Kidney (tissue), 14 donors: Measurements from ENCODE around the gene RAE1. TPM values are rescaled to one million over a fixed set of nuclear protein-coding genes. Genes with fewer than 3 reads are reported as not detected.

Source experiments
- DNase-seq, 5 donors: peaks; one replicate each; pipeline ENCODE4 v3.0.0-alpha.2; 2013 to 2020
- FAIRE-seq: peaks from 2 replicates; lab custom pipeline; 2012; peaks lifted over from hg19 to GRCh38; lab: Jason Lieb, UNC
- H3K27ac ChIP-seq, 2 donors: one replicate each; pipeline ENCODE4 v1.7.0; 2013; ENCODE audit warnings: low read depth in 2 of 2, low read length in 2 of 2, inconsistent platforms in 1 of 2
- H3K27me3 ChIP-seq: one replicate; pipeline ENCODE4 v1.7.1; 2013; ENCODE audit warnings: low read length, inconsistent platforms; ENCODE audit not compliant: control insufficient read depth, insufficient read depth
- H3K36me3 ChIP-seq, 3 donors: one replicate each; pipeline versions ENCODE4 v1.7.0 to v1.7.1; 2013; ENCODE audit warnings: low read length in 3 of 3, control low read depth in 1 of 3, inconsistent platforms in 1 of 3; ENCODE audit not compliant: insufficient read depth in 3 of 3, control insufficient read depth in 2 of 3
- H3K4me1 ChIP-seq, 3 donors: one replicate each; pipeline versions ENCODE4 v1.7.0 to v1.7.1; 2013; ENCODE audit warnings: low read length in 3 of 3, inconsistent platforms in 1 of 3, low read depth in 1 of 3; ENCODE audit not compliant: control insufficient read depth in 2 of 3, insufficient read depth in 2 of 3
- H3K4me3 ChIP-seq, 3 donors: one replicate each; pipeline versions ENCODE4 v1.7.0 to v1.8.1; 2013; ENCODE audit warnings: low read length in 3 of 3, control low read depth in 1 of 3, inconsistent platforms in 1 of 3
- H3K9ac ChIP-seq, 3 donors: one replicate each; pipeline versions ENCODE4 v1.7.0 to v1.7.1; 2013; ENCODE audit warnings: low read length in 3 of 3, control low read depth in 1 of 3, inconsistent platforms in 1 of 3
- H3K9me3 ChIP-seq, 3 donors: one replicate each; pipeline versions ENCODE4 v1.7.0 to v1.7.1; 2013; ENCODE audit warnings: low read length in 3 of 3, control low read depth in 1 of 3, inconsistent platforms in 1 of 3; ENCODE audit not compliant: control insufficient read depth in 2 of 3, insufficient read depth in 1 of 3
- intact Hi-C: fragments of 100-400 bp; cut with DNase I; formaldehyde crosslinking; loops from one replicate; pipeline ENCODE4 v1.11.1; 2022
- polyA plus RNA-seq: library from polyadenylated mRNA; stranded (reverse); fragments of 350-450 nt; fragmentation: Illumina TruSeq; extraction: RNeasy Lipid Tissue Mini Kit (QIAGEN cat#74804); gene quantifications from one replicate; pipeline ENCODE4 v1.2.3, GENCODE V29; 2014; ENCODE audit warnings: low read depth, low replicate concordance; ENCODE audit not compliant: insufficient read depth
- total RNA-seq: library from RNA; stranded (reverse); fragmentation: NEBNext Ultra II Directional; extraction: Animal tissue kit (Norgen Biotek cat#: 25700); gene quantifications from one replicate; pipeline ENCODE4 v1.2.1, GENCODE V29; 2021
- TF ChIP-seq, protein P1 (sequence below): IDR thresholded peaks from 3 replicates; pipeline ENCODE4 v1.5.1; 2012; ENCODE audit warnings: mild to moderate bottlenecking, moderate library complexity, borderline replicate concordance; ENCODE audit not compliant: insufficient read depth; ENCODE audit errors: extremely low read depth
- donor health status: control.
- donor health status: control.
- donor health status: control.
- donor health status: control.
- donor health status: control.
- donor health status: DM: yes; HTN: yes; CAD: no.
- donor health status: Normal renal cell carcinoma (clear cell type).

The RAE1 gene
- total and polyA plus RNA-seq, 2 donors from 2014 or later: 19.5 to 26.3 TPM

DNA sequence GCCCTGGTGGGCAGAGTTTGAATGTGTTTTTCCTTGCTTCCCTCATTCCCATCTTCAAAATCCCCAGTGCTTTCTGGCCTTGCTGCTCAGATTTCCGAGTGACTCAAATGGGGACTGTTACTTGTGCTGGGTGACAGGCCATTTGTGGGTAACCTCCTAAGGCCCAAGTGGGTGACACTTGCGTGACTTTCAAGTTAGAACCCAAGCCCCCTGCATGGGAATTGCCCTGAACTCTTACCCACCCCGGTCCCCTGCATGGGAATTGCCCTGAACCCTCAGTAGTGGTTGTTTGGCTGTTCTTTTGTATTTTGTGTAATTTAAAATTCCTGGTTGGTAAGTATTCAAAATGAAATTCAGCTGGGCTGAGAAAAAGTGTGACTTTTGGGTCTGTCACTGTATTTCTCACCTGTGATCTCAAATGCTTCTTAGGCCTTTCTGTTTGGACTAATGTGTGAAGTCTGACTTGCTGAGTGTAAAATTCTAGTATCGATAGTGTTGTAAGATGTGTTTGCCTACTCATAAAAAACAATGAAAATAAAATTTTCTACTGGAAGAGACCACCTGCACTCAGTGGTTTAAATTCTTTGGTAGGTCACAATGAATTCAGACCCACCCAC lies 27.7 kb downstream of the RAE1 start:
- DNase-seq (no peak), FAIRE-seq (no peak)
- Histone ChIP-seq H3K27me3 (no peaks in the 10 kb centered on the region), H3K36me3 (peaks cover 2 to 39% (median 8%) of the 10 kb centered on the region in 3 donors), H3K9ac (no peak overlapping the region), H3K4me3 (no peak overlapping the region), H3K27ac (no peak overlapping the region), H3K4me1 (no peaks in the 10 kb centered on the region), H3K9me3 (no peaks in the 10 kb centered on the region)
- intact Hi-C loops: loop anchor here (5.0 kb wide), 1 partner anchor 114 kb away; no protein-coding TSS in a partner anchor
- TF ChIP-seq, protein P1, sequence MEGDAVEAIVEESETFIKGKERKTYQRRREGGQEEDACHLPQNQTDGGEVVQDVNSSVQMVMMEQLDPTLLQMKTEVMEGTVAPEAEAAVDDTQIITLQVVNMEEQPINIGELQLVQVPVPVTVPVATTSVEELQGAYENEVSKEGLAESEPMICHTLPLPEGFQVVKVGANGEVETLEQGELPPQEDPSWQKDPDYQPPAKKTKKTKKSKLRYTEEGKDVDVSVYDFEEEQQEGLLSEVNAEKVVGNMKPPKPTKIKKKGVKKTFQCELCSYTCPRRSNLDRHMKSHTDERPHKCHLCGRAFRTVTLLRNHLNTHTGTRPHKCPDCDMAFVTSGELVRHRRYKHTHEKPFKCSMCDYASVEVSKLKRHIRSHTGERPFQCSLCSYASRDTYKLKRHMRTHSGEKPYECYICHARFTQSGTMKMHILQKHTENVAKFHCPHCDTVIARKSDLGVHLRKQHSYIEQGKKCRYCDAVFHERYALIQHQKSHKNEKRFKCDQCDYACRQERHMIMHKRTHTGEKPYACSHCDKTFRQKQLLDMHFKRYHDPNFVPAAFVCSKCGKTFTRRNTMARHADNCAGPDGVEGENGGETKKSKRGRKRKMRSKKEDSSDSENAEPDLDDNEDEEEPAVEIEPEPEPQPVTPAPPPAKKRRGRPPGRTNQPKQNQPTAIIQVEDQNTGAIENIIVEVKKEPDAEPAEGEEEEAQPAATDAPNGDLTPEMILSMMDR: no peak

DNA sequence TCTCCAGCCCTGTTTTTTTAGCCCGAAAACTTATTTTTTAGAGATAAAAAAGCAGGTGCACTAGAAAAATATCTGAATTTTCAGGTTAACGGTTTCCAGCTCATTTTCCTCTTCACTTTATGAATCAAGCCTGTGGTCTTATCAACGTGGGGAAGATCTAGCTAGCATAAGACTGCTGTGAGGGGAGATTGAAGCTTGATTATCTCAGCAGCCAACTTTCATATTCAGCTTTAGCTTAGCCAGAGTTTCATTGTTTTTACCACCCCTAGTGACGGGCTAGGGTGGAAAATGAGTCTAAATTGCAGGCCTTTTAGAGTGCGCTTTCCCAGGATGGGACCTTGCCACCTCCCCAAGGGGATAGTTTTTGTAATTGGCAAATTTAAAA lies 28.2 kb downstream of the RAE1 start:
- Histone ChIP-seq H3K27ac (no peak overlapping the region), H3K4me3 (no peak overlapping the region), H3K4me1 (no peaks in the 10 kb centered on the region), H3K36me3 (peaks cover 2 to 37% (median 6%) of the 10 kb centered on the region in 3 donors), H3K27me3 (no peaks in the 10 kb centered on the region), H3K9ac (no peak overlapping the region), H3K9me3 (no peaks in the 10 kb centered on the region)
- intact Hi-C loops: loop anchor here (5.0 kb wide), 1 partner anchor 113 kb away; no protein-coding TSS in a partner anchor
- DNase-seq: no peak
- FAIRE-seq: no peak
- TF ChIP-seq, protein P1: no peak

DNA sequence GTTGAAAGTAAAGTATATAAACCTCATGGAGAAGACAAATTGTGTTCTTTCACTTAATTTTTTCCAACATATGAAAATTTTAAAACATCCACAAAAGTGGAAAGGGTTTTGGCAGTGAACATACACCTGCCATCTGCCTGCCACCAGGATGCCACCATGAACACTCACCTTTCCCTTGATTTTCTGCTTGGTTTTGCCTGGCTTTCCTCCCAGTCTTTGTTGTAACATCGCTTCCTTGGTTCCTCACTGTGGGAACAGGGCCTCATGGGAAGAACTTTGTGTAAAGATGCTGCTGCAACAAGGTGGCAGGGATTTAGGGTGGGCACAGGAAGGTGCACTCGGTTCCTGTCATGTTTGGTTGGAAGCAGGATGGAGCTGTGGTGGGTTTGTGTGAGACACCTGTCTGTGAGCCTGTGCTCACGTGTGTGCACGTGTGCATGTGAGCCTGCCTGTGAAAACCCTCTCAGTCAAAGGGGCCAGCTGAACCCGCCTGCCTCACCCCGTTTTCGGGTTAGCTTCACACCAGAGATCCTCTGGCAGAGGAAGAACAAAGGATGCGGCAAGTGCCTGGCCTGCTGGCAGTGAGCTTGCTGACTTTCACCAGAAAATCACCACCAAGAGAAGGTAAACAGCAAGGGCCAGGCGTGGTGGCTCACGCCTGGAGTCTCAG lies 29.2 kb downstream of the RAE1 start:
- Histone ChIP-seq H3K9ac (no peak overlapping the region), H3K27me3 (no peaks in the 10 kb centered on the region), H3K4me3 (no peak overlapping the region), H3K4me1 (no peaks in the 10 kb centered on the region), H3K27ac (no peak overlapping the region), H3K9me3 (no peaks in the 10 kb centered on the region), H3K36me3 (peaks cover 2 to 27% (median 3%) of the 10 kb centered on the region in 3 donors)
- DNase-seq (peak in 2 of 5 donors; percentile 21 to 49), FAIRE-seq (no peak)
- intact Hi-C loops: loop anchor here (5.0 kb wide), 1 partner anchor 122 kb away; no protein-coding TSS in a partner anchor
- TF ChIP-seq, protein P1: no peak
